ENCODE data around the gene ARHGAP4.

The ARHGAP4 gene

GRCh38 chrX:153958605-153959004, 32.5 kb upstream of the ARHGAP4 start:
- TF ChIP-seq JUND (IDR thresholded peaks at IDR 0.05; ENCODE audit: low read depth), result no peak
- DNase-seq (ENCODE audit: low read depth in 1 of 2, low spot score in 1 of 2), result no peak
- in situ Hi-C loops (cut with HindIII; ENCODE audit: low pct_unique_long_range_greater_than_20kb, low sequenced_read_pairs), result no loop called here

DNA sequence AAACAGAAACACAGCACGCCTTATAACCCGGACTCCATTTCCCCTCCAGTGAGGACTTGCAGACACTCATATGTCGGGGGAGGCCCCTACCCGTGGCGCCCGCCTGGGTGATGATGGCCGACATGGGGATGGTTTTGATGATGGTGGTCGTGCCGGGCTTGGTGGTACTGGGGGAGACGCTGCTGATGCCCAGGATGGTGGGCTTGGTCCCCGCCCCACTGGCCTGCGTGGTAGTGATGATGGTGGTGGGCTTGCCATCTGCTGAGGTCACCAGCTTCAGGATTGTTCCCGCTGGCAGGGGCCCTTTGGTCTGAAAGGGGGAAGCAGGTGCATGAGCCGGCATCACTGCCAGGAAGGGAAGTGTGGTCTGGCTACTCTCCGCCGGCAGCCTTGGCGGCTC, 31.2 kb upstream of the ARHGAP4 start:
- in situ Hi-C loops (cut with HindIII; ENCODE audit: low pct_unique_long_range_greater_than_20kb, low sequenced_read_pairs), result no loop called here
- TF ChIP-seq JUND (IDR thresholded peaks at IDR 0.05; ENCODE audit: low read depth), result no peak
- DNase-seq (ENCODE audit: low read depth in 1 of 2, low spot score in 1 of 2), result no peak

- no peak for TF ChIP-seq JUND (IDR thresholded peaks at IDR 0.05; ENCODE audit: low read depth)
- in situ Hi-C loops (cut with HindIII; ENCODE audit: low pct_unique_long_range_greater_than_20kb, low sequenced_read_pairs), result no loop called here
- DNase-seq (ENCODE audit: low read depth in 1 of 2, low spot score in 1 of 2), result no peak
Observed at GRCh38 chrX:153956044-153956907, 30.2 kb upstream of the ARHGAP4 start.

GRCh38 chrX:153955228-153955732, 29.2 kb upstream of the ARHGAP4 start:
- in situ Hi-C loops (cut with HindIII; ENCODE audit: low pct_unique_long_range_greater_than_20kb, low sequenced_read_pairs), result no loop called here
- no peak for TF ChIP-seq JUND (IDR thresholded peaks at IDR 0.05; ENCODE audit: low read depth)
- no peak for DNase-seq (ENCODE audit: low read depth in 1 of 2, low spot score in 1 of 2)

DNA sequence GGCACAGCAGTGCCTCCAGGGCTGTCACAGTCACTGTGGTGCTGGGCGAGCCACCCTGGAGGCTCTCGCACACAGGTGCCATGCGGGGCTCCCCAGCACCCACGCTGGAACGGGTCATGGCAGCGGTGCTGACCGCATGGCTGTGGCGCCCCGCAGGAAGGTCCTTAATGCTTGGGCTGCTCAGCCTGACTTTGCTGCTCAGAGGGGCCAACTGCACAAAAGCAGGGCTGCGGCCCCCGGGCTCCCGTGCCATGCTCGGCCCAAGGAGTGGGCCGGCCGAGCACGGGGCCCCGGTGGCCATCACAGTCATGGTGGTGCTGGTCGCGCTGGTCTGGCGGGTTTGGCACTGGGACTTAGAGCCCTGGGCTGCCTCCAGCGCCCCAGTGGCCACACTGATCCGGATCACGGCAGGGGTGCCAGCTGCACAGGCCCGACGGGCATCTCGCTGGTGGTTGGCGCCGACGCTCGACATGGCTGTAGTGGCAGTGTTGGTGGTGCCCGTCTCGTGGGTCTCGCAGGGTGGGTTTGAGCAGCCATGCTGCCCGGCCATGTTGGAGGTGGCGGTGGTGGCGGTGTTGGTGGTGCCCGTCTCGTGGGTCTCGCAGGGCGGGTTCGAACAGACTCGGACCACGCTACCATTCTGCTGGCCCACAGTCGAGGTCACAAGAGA, 28.6 kb upstream of the ARHGAP4 start:
- TF ChIP-seq JUND (IDR thresholded peaks at IDR 0.05; ENCODE audit: low read depth), result no peak
- in situ Hi-C loops (cut with HindIII; ENCODE audit: low pct_unique_long_range_greater_than_20kb, low sequenced_read_pairs), result no loop called here
- DNase-seq (ENCODE audit: low read depth in 1 of 2, low spot score in 1 of 2), result no peak

DNA sequence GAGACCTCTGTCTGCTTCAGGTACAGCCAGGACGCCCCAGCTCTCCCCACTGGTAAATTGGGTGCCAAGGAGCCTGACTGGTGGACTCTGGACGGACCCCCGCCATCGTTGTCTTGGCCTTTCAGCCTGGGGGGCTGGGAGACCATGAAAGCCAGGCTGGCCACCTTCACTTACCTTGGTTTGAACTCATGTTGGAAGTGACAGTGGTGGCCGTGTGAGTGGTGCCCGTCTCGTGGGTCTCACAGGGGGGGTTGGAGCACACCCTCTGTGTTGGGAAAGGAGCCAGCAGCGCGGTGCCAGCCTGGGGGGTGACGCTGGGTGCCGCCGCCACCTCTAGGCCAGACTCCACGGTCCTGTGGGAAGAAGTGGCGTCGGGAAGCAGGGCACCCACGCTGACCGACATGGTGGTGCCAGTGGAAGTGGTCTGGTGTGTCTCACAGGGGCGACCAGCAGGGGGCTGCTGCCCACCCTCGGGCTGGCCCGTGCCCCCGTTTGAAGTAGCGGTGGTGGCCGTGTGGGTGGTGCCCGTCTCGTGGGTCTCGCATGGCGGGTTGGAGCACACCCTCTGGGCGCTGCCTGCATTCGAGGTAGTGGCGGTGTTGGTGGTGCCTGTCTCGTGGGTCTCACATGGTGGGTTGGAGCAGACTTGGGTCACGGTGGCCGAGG, 28.0 kb upstream of the ARHGAP4 start:
- DNase-seq (ENCODE audit: low read depth in 1 of 2, low spot score in 1 of 2), result no peak
- in situ Hi-C loops (cut with HindIII; ENCODE audit: low pct_unique_long_range_greater_than_20kb, low sequenced_read_pairs), result no loop called here
- TF ChIP-seq JUND (IDR thresholded peaks at IDR 0.05; ENCODE audit: low read depth), result no peak

DNA sequence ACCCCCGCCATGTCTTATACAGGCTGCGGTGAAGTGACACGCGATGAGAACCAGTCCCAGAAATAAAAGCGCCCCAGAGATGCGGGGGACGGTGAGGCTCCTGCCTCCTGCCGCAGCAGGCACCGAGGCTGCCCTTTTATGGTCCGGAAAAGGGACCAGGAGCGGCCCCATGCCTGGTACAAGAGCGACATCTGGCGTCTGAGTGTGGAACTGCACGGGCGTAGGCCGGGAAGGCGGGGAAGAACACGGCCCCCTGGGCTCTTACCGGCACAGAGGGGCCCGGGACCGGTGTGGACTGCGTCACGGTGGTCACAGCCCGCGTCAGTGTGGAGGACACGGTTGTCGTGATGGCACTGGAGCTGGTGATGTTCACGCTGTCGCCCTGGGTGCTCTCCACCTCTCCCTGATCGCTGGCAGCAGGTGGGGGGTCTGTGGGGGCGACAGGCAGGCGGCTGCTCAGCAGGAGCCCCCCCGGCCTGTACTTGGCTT, 27.3 kb upstream of the ARHGAP4 start:
- no peak for TF ChIP-seq JUND (IDR thresholded peaks at IDR 0.05; ENCODE audit: low read depth)
- peak; percentile 54 to 62 for DNase-seq (ENCODE audit: low read depth in 1 of 2, low spot score in 1 of 2)
- in situ Hi-C loops (cut with HindIII; ENCODE audit: low pct_unique_long_range_greater_than_20kb, low sequenced_read_pairs), result no loop called here

- in situ Hi-C loops (cut with HindIII; ENCODE audit: low pct_unique_long_range_greater_than_20kb, low sequenced_read_pairs), result no loop called here
- DNase-seq (ENCODE audit: low read depth in 1 of 2, low spot score in 1 of 2), result no peak
- TF ChIP-seq JUND (IDR thresholded peaks at IDR 0.05; ENCODE audit: low read depth), result no peak
Observed at GRCh38 chrX:153952373-153953026, 26.4 kb upstream of the ARHGAP4 start.

DNA sequence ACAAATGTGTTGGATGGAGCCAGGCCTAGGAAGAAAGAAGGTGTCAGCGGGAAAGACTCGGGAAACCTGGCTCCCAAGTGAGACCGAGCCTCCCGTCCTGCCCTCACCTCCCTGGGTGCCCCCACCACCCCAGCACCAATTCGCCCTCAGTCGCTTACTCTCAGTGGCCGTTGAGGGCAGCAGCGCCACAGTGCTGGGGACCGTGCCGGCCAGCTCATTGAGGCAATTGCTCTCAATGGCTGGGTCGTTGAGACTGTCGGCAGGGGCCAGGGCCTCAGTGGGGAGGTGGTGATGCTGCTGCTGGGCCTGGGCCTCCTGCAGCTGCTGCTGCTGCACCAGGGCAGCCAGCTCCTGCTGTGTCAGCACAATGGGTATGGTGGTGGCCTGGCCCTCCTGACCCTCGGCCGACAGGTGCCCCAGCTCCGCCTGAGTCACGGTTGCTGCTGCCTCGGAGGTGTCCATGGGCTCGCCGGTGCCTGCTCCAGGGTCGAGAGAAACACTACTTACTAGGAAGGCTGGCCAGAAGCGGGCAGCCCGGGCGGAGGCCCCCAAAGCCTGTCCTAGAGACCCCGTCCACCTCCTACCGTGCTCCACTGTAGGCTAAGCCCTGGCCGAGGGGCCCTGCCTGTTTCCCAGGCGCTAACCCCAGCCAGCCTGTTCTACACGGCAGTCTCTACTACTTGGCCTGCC, 25.8 kb upstream of the ARHGAP4 start:
- in situ Hi-C loops (cut with HindIII; ENCODE audit: low pct_unique_long_range_greater_than_20kb, low sequenced_read_pairs), result no loop called here
- no peak for TF ChIP-seq JUND (IDR thresholded peaks at IDR 0.05; ENCODE audit: low read depth)
- no peak for DNase-seq (ENCODE audit: low read depth in 1 of 2, low spot score in 1 of 2)

- no peak for TF ChIP-seq JUND (IDR thresholded peaks at IDR 0.05; ENCODE audit: low read depth)
- in situ Hi-C loops (cut with HindIII; ENCODE audit: low pct_unique_long_range_greater_than_20kb, low sequenced_read_pairs), result no loop called here
- DNase-seq (ENCODE audit: low read depth in 1 of 2, low spot score in 1 of 2), result no peak
Observed at GRCh38 chrX:153950127-153950526, 24.1 kb upstream of the ARHGAP4 start.

GRCh38 chrX:153948847-153949805, 23.1 kb upstream of the ARHGAP4 start:
- TF ChIP-seq JUND (IDR thresholded peaks at IDR 0.05; ENCODE audit: low read depth), result no peak
- no peak for DNase-seq (ENCODE audit: low read depth in 1 of 2, low spot score in 1 of 2)
- in situ Hi-C loops (cut with HindIII; ENCODE audit: low pct_unique_long_range_greater_than_20kb, low sequenced_read_pairs), result no loop called here
